HAP-1 (cell line): ENCODE measurements around the gene SEMA3F.

ENCODE experiments used
- DNase-seq, 2 experiments: peaks; one replicate each; pipeline ENCODE4 v3.0.0-alpha.2; 2016 to 2020; ENCODE audit warnings: low spot score in 2 of 2
- H3K27me3 ChIP-seq: fragments of 250-450 bp; sonication (Bioruptor Pico); 2 replicates; pipeline ENCODE4 v1.5.1; 2020; ENCODE audit warnings: low read depth, mild to moderate bottlenecking, moderate library complexity
- H3K36me3 ChIP-seq: fragments of 250-450 bp; sonication (Bioruptor Pico); replicated peaks from 2 replicates; pipeline ENCODE4 v1.5.1; 2020; ENCODE audit warnings: mild to moderate bottlenecking
- H3K4me1 ChIP-seq: fragments of 250-450 bp; sonication (Bioruptor Pico); 2 replicates; pipeline ENCODE4 v1.5.1; 2020; ENCODE audit warnings: mild to moderate bottlenecking
- H3K4me3 ChIP-seq: fragments of 250-450 bp; sonication (Bioruptor Pico); 2 replicates; pipeline ENCODE4 v1.5.1; 2020; ENCODE audit warnings: mild to moderate bottlenecking, moderate library complexity
- H3K9me3 ChIP-seq: fragments of 250-450 bp; sonication (Bioruptor Pico); 2 replicates; pipeline ENCODE4 v1.5.1; 2020; ENCODE audit warnings: mild to moderate bottlenecking, moderate library complexity
- in situ Hi-C: fragments of 300-500 bp; cut with MboI; formaldehyde crosslinking; loops from 3 replicates; pipeline ENCODE4 v1.14.3; 2020; ENCODE audit warnings: low sequenced_read_pairs, inconsistent platforms, mixed read lengths

The SEMA3F gene

GRCh38 chr3:50230104-50230793 is 75.1 kb downstream of the SEMA3F start:
- H3K4me1 ChIP-seq = peaks cover 11% of the 10 kb centered on the region
- no peaks in the 10 kb centered on the region for H3K27me3 ChIP-seq
- in situ Hi-C loops = no loop called here
- H3K9me3 ChIP-seq = no peaks in the 10 kb centered on the region
- no peaks in the 10 kb centered on the region for H3K36me3 ChIP-seq
- H3K4me3 ChIP-seq = no peak overlapping the region
- no peak for DNase-seq

GRCh38 chr3:50230794-50231125 is 75.6 kb downstream of the SEMA3F start:
- in situ Hi-C loops = no loop called here
- DNase-seq = no peak
- Histone ChIP-seq H3K4me1 (peaks cover 14% of the 10 kb centered on the region), H3K4me3 (no peak overlapping the region), H3K36me3 (no peaks in the 10 kb centered on the region), H3K27me3 (no peaks in the 10 kb centered on the region), H3K9me3 (no peaks in the 10 kb centered on the region)

GRCh38 chr3:50231581-50231980 is 76.5 kb downstream of the SEMA3F start:
- in situ Hi-C loops = no loop called here
- Histone ChIP-seq H3K27me3 (no peaks in the 10 kb centered on the region), H3K4me3 (no peak overlapping the region), H3K9me3 (no peaks in the 10 kb centered on the region), H3K4me1 (peaks cover 11% of the 10 kb centered on the region), H3K36me3 (no peaks in the 10 kb centered on the region)
- DNase-seq = no peak

- no peaks in the 10 kb centered on the region for H3K27me3 ChIP-seq
- H3K9me3 ChIP-seq = no peaks in the 10 kb centered on the region
- in situ Hi-C loops = no loop called here
- peaks cover 7% of the 10 kb centered on the region for H3K4me1 ChIP-seq
- H3K36me3 ChIP-seq = no peaks in the 10 kb centered on the region
- no peak for DNase-seq
- no peak overlapping the region for H3K4me3 ChIP-seq
Observed at GRCh38 chr3:50232303-50232702, 77.2 kb downstream of the SEMA3F start.

- in situ Hi-C loops = no loop called here
- no peak overlapping the region for H3K4me3 ChIP-seq
Observed at GRCh38 chr3:50233176-50233575, 78.1 kb downstream of the SEMA3F start.

DNA sequence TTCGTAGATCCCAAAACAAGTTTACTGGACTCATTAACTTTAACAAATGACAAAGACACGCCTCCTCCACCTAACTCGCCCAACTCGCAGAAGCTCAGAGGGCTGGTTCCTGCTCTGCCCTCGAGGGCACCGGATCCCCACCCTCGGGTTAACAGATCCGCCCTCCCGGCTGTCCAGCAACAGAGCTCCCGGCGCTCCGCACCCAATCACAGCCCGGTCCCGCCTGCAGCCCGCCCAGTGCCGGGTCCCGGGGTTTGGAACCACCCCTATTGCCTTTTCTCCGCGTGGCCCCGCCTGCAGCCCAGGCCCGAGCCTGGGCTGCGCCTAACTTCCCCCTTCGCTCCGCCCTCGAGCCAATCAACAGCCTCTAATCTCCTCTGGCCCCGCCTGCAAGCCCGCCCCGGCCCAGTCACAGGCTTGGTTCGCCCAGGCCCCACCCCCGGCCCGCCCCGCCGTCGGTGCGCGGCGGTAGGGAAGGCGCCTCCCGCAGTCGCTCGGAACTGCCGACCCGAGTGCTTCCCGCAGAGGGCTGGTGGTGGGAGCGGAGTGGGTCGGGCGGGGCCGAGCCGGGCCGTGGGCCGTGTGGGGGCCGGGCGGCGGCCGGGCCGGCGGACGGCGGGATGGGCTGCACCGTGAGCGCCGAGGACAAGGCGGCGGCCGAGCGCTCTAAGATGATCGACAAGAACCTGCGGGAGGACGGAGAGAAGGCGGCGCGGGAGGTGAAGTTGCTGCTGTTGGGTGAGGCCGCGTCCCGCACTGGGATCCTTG is 80.8 kb downstream of the SEMA3F start, which contains the start of gene GNAI2:
TSS of gene GNAI2 (plus strand) at position 489 of the 768 bp plus-strand sequence. CDS start at position 621, 132 bp downstream.
- no peaks in the 10 kb centered on the region for H3K9me3 ChIP-seq
- peaks cover 9% of the 10 kb centered on the region for H3K36me3 ChIP-seq
- in situ Hi-C loops = no loop called here
- no peaks in the 10 kb centered on the region for H3K27me3 ChIP-seq
- H3K4me1 ChIP-seq = peaks cover 13% of the 10 kb centered on the region
- peak within 1 kb of the TSS; percentile 74 for H3K4me3 ChIP-seq
- peak; percentile 98 to 100 for DNase-seq

More at GRCh38 chr3:50233176-50233575, 78.1 kb downstream of the SEMA3F start:
- no peaks in the 10 kb centered on the region for H3K9me3 ChIP-seq
- no peaks in the 10 kb centered on the region for H3K27me3 ChIP-seq
- no peak for DNase-seq
- H3K36me3 ChIP-seq = no peaks in the 10 kb centered on the region; the same call in 1 of the 2 replicates
- peaks cover 6% of the 10 kb centered on the region for H3K4me1 ChIP-seq

- Histone ChIP-seq H3K9me3 (no peaks in the 10 kb centered on the region), H3K4me3 (peak overlapping the region; percentile 74), H3K4me1 (peaks cover 20% of the 10 kb centered on the region), H3K27me3 (no peaks in the 10 kb centered on the region), H3K36me3 (peaks cover 15% of the 10 kb centered on the region)
- no peak for DNase-seq
- in situ Hi-C loops = no loop called here
Observed at GRCh38 chr3:50236484-50237132, 81.5 kb downstream of the SEMA3F start.

DNA sequence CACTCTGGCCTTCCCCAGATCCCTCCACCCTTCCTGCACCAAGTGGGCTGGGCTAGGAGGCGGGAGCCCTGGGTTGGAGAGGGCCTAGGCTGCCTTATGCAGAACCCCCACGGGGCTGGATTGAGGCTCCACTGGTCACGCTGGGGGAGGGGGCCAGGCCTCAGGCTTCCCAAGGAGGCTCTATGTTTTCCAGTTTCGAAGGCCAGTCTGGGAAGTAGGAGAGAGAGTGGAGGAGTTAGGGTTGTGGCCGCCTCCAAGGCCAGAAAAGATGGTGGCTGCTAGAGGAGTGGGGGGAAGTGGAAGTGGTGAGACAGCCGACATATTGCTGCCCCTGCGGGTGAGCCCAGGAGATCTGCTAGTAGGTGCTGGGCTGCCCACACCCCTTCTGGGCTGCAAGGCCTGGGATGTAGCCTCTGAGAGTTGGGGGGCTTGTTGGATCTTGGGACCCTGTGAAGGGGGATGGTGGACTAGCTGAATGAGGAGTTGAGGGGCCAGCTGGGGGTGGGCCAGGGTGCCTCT is 82.1 kb downstream of the SEMA3F start:
- Histone ChIP-seq H3K9me3 (no peaks in the 10 kb centered on the region), H3K4me3 (peak overlapping the region; percentile 74), H3K4me1 (peaks cover 22% of the 10 kb centered on the region), H3K27me3 (no peaks in the 10 kb centered on the region), H3K36me3 (peaks cover 15% of the 10 kb centered on the region)
- DNase-seq = peak; percentile 54 to 72
- in situ Hi-C loops = no loop called here

DNA sequence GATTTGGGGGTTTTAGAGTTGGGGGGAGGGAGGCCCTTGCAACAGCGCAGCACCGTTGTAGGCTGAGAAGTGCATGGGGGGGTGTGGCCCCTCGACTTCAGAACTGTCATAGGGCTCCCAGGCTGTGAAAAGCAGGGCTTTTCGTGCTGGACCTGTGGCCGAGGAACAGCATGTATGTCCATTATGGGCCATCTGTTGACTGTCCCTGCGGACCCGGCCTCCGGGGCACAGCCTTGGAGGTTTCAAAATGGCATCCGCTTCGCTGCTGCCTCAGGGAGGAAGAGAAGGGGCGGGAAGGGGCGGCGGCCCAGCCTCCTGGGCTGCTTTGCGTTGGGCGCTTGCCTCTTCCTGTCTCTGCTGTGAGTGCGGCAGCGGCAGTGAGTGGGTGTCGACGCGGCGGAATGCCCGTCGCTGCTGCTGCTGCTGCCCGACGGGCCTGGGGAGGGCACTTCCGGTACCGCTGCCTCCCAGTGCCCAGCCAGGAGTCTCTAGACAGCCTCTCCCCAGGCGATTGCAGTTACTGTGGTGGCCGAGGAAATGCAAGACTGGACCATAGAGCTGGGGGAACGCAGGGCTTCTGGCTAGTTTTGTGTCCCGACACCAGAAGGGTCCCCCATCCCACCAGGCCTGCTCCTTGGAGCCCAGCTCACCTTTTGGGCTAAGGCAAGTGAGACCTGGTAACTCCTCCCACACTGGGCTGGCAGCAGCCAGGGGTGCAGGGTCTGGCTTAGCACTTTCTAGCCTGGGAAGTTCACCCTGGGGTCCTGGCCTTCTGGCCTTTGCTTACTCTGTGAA is 82.8 kb downstream of the SEMA3F start:
- H3K4me1 ChIP-seq = peaks cover 22% of the 10 kb centered on the region
- peak overlapping the region; percentile 74 for H3K4me3 ChIP-seq
- in situ Hi-C loops = no loop called here
- DNase-seq = peak; percentile 67 to 84
- no peaks in the 10 kb centered on the region for H3K9me3 ChIP-seq
- peaks cover 21% of the 10 kb centered on the region for H3K36me3 ChIP-seq
- H3K27me3 ChIP-seq = no peaks in the 10 kb centered on the region

DNA sequence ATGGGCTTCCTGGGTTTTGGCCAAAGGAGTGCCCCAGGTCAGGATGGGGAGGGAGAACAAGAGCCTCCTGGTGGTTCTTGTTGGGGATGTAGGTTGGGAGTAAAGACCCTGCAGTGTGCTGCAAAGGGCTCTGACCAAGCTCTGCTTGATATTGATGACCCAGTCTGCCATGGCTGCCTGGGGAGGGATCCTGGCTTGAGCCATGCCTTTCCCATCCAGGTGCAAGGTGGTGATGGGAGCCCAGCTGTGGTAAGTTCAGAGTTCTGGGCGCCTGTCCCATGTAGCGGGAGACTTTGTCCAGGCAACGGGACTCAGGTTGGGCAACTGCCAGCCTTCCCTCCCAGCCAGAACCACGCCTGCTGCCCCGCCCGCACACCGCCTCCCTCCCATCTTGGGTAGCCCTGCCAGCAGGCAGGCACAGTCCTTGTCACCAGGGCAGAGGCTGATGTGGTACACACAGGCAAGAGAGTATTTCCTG is 83.5 kb downstream of the SEMA3F start:
- Histone ChIP-seq H3K4me3 (peak overlapping the region; percentile 74), H3K27me3 (no peaks in the 10 kb centered on the region), H3K36me3 (peaks cover 21% of the 10 kb centered on the region), H3K4me1 (peaks cover 22% of the 10 kb centered on the region), H3K9me3 (no peaks in the 10 kb centered on the region)
- DNase-seq = peak in 1 of 2 experiments; percentile 50
- in situ Hi-C loops = no loop called here
